D721Med (cell line): ENCODE measurements around the gene TUBGCP5.

Experiments used
- DNase-seq: peaks from one replicate; pipeline ENCODE4 v3.0.0; 2011; ENCODE audit warnings: low spot score; ENCODE audit not compliant: insufficient read length
- FAIRE-seq: peaks from 2 replicates; lab custom pipeline; 2011; peaks lifted over from hg19 to GRCh38; lab: Jason Lieb, UNC
- TF ChIP-seq, protein P1 (sequence below): IDR thresholded peaks from 2 replicates; pipeline ENCODE4 v1.5.1; 2012; ENCODE audit warnings: mild to moderate bottlenecking, control low read depth; ENCODE audit not compliant: insufficient read depth; ENCODE audit errors: missing control alignments

TUBGCP5 gene

DNA sequence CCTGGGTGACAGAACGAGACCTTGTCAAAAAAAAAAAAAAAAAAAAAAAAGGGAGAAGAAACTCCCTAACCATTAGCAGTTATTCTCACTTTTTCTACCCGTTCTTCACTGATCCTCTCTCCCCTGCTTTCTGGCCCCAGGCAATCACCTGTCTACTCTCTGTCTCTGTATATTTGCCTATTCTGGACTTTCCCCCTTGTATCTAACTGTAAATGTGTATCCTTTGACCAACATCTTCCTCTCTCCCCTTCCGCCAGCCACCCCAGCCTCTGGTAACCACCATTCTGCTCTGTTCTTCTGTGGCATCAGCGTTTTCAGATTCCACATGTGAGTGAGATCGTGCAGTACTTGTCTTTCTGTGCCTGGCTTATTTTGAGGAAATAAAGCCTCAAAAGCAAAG lies 66.1 kb downstream of the TUBGCP5 start:
- FAIRE-seq, result no peak
- no peak for DNase-seq

DNA sequence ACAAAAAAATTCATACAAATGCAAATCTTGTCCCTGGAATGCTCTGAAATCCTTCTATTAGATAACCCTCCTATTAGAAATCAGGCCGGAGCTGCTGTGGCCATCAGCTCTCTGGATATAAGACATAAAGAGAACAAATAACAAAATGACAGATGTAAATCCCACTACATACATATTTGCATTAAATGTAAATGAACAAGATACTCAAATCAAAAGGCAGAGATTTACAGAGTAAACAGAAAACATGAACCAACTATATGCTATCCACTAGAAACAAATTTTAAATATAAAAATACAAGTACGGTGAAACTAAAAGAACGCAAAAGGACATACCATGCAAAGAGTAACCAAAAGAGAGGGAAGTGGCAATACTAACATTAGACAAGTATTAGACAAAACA lies 69.9 kb downstream of the TUBGCP5 start:
- TF ChIP-seq, protein P1, sequence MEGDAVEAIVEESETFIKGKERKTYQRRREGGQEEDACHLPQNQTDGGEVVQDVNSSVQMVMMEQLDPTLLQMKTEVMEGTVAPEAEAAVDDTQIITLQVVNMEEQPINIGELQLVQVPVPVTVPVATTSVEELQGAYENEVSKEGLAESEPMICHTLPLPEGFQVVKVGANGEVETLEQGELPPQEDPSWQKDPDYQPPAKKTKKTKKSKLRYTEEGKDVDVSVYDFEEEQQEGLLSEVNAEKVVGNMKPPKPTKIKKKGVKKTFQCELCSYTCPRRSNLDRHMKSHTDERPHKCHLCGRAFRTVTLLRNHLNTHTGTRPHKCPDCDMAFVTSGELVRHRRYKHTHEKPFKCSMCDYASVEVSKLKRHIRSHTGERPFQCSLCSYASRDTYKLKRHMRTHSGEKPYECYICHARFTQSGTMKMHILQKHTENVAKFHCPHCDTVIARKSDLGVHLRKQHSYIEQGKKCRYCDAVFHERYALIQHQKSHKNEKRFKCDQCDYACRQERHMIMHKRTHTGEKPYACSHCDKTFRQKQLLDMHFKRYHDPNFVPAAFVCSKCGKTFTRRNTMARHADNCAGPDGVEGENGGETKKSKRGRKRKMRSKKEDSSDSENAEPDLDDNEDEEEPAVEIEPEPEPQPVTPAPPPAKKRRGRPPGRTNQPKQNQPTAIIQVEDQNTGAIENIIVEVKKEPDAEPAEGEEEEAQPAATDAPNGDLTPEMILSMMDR, result no peak
- FAIRE-seq, result no peak
- no peak for DNase-seq

More for the DNA sequence above, 66.1 kb downstream of the TUBGCP5 start:
- TF ChIP-seq, protein P1, result no peak

DNA sequence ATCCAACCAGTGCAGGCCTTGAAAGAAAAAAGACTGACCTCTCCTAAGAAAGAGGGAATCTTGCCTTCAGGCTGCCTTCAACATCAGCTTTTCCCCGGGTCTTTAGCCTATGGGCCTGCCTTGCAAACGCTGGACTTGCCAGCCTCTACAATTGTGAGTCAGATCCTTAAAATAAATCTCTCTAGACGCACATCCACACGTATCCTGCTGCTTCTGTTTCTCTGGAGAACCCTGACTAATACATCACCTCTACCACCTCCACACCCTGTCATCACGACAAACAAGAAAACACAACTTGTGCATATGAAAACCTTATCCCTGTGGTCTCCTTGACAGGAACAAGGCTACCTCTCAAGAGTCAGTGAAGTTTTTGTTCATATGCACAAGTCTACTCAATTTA lies 71.0 kb downstream of the TUBGCP5 start:
- FAIRE-seq (no peak), DNase-seq (no peak)

DNA sequence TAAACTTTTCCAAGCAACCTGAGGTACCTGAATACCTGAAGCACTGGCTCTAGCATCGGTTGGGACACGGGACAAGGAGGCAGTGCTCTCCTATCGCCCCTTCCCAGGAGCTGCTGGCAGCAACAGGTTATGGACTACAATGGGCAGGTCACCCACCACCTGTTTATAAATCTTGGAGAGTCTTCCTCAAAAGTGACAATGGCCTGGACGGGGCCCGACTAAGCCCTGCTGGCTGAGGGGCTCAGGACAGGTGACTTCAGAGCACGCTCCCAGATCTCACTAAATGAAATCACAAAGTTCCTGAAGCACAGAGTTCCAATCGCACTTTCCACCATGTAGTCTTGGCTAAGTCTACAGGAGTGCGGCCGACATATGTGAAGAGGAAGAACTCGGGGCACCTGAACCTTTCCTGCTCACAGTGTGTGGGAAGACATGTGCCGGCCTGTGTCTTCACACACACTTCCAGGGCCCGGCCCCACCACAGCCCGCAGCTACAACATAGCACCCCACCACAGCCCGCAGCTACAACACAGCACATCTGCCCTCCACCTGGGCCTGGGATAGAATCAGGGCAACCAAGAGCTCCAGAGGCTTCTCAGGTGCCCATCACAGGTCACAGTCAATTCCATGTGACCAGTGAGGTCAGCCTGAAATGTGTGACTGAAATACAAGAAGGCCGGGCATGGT lies 72.1 kb downstream of the TUBGCP5 start:
- DNase-seq, result no peak
- FAIRE-seq, result no peak
- TF ChIP-seq, protein P1, result no peak

More for the DNA sequence above, 71.0 kb downstream of the TUBGCP5 start:
- TF ChIP-seq, protein P1, result no peak

DNA sequence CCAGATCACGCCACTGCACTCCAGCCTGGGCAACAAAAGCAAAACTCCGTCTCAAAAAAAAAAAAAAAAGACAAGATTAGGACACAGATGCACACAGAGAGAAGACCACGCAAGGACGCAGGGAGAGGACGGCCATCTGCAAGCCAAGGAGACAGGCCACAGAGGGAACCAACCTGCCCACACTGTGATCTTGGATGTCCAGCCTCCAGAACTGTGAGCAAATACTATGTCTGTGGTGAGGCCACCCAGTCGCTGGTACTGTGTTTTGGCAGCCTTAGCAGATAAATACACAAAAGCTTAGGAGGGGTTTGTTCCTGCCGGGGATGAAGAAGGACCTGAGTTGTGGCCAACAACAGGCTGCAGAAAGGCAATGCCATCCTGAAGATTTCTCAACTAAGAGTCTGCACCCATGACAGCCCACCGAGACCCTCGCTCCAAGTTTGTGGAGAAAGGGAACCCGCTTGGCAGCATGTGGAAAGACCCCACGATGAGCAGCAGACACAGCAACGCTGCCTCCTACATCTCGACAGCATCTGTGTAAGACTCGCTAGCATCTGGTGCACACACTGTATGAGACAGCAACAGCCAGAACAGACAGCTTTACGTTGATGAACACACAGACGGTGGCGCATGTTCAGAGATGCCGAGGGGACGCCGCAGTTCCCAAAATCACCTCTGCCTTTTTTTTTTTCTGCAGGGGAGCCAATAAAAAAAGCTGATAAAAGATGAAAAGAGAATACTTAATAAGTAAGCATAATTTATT lies 72.9 kb downstream of the TUBGCP5 start:
- TF ChIP-seq, protein P1, result no peak
- DNase-seq, result no peak
- FAIRE-seq, result no peak

DNA sequence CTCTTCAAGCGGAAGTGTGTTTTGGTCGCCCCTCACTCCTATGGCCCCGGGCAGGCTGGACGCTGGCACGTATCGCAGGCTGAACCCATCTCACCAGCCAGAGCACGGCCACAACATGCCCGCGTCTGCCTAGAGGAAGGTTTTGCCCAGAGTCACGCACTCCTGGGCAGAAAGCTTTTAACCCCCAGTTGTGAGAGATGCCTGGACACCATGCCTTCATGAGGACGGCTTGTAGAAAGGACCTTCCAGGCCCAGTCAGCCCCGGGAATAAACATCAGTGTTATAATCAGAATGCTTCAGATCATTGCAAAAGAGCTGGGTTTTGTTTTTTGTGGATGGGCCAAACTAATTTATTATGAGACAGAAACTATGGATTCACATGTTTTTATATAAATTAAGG lies 75.7 kb downstream of the TUBGCP5 start:
- FAIRE-seq (no peak), DNase-seq (no peak)
- TF ChIP-seq, protein P1, result no peak

DNA sequence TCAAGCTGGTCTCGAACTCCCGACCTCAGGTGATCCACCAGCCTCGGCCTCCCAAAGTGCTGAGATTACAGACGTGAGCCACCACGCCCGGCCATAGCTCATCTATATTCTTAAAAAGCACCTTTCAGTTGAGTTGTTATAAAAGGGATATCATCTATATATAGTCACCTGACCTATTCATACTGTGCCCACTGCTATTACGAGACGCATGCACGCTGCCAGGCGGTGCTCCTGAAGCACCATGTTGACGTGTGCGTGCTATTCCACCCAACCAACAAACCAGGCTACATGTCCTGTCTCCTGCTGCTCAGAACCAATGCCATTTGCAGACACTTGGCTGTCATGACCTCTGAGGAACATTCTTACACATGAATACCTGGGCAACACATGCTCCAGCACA lies 76.8 kb downstream of the TUBGCP5 start:
- no peak for DNase-seq
- TF ChIP-seq, protein P1, result no peak
- no peak for FAIRE-seq
